HG03280 (cell line): Measurements from ENCODE around the gene RPL37A.

Source experiments
- ATAC-seq: cut with Tn5 transposase; IDR thresholded peaks from one replicate; pipeline ENCODE4 v1.9.1; 2021; ENCODE audit warnings: mild to moderate bottlenecking, moderate library complexity; ENCODE audit not compliant: unreplicated experiment

RPL37A gene

GRCh38 chr2:216498379-216499352, at the start of gene RPL37A:
RPL37A (plus strand) TSS chr2:216498844; CDS start chr2:216498875, 31 bp downstream.
- peak; percentile 96 for ATAC-seq

- no peak for ATAC-seq
Measured at GRCh38 chr2:216450346-216450745, 48.3 kb upstream of the RPL37A start.

GRCh38 chr2:216450784-216451183, 47.9 kb upstream of the RPL37A start:
- ATAC-seq: no peak

DNA sequence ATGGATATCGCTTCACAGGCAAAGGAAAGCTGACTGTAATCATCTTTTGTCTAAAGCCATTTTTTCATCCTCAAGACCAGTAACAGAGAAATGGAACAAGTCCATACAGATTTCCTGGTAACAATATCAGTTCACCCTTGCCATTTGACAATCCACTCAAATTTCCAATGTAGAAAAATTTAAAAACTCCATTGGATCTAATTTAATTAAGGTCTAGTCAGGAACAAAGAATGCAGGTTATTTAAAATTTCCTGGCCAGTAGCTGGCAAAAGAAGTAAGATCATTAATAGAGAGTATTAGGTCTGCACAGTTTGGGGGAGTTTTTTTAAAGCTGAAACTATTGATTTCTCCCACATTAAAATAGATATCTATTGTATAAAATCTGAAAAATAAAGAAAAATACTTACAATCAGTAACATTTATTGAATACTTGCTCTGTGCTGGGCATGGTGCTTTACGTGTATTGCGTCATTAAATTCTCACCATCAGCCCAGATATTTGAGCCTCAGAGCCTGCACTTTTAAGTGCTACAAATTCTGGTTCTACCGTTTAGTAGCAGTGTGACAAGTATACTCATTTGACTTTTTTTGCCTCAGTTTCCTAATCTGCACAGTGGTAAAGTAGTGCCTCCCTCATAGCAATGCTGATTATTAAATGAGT, 44.6 kb upstream of the RPL37A start:
- no peak for ATAC-seq

DNA sequence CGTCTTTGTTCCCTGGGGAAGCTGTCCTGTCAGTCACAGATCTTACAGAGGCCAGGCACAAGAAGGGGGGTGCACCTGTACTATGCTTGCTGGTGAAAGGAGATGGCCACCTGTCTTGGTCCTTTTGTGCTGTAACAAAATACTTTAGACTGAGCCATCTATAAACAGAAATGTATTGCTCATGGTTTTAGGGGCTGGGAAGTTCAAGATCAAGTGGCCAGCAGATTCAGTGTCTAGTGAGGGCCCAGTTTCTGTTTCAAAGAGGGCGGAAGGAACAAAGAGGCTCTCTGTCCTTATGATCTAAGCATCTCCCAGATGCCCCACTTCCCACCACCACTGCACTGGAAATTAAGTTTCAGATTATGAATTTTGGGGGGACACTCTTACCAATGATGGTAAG, 35.5 kb upstream of the RPL37A start:
- no peak for ATAC-seq

DNA sequence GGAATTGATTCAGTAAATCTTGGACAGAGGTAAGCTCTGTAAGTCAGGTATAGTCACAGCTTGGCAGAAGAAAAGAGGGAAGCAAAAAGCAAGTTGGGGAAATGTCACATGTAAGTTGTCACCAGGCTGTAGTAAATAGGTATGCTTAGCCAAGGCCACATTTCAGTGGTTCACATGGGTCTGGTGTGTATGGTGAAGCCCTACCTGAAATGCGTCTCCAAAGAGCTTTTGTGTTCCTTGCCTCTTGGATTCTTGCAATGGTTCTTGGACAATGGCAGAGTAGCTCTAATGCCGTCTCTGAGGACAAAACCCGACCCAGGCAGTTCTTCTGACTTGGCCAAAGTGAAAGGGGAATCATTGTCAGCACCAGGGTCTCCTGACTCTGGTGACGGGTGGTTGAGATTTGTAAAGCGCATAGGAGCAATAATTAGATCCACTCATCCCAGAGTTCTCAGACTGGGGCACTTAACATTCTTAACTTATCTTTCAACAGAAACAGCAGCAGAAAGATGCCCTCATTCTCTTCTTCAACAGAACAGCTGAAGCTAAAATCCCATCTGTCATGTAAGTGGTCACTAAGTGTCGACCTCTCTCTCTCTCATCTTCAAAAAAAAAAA, 34.4 kb upstream of the RPL37A start:
- no peak for ATAC-seq

- no peak for ATAC-seq
Measured at GRCh38 chr2:216465579-216466195, 33.0 kb upstream of the RPL37A start.

DNA sequence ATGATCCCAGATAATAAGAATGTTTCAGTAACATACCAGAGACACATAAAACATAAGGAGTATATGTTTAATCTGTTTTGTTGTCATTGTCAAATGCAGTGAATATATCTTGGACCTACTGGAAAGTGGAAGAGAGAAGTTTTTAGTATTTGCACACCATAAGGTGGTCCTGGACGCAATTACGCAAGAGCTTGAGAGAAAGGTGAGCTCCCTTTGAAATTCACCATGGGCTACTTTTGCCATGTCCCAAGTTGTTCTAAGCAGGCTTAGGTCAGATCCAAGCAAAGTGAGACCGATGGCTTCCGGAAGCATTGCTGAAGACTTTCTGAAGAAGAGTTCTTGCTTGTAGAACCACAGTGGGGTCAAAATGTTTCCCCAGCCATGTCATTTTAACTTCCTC, 30.8 kb upstream of the RPL37A start:
- no peak for ATAC-seq

GRCh38 chr2:216469661-216470060, 29.0 kb upstream of the RPL37A start:
- no peak for ATAC-seq

DNA sequence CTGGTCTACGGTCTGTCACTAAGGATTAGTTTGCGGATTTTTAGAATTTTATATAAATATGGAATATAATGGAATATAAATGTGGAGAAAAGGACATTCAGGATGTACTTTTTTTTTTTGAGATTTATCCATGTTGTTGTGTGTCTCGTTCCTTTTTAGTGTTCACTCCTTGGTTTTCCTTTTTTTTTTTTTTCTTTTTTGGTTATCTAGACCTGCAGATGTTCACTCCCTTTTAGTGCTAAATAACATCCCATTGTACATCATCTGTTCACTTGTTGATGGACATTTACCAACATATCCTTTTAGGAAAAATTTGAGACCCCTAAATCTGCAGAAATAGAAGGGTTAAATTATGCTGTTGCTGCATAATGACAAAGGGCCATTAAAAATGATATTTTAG, 25.5 kb upstream of the RPL37A start:
- no peak for ATAC-seq

DNA sequence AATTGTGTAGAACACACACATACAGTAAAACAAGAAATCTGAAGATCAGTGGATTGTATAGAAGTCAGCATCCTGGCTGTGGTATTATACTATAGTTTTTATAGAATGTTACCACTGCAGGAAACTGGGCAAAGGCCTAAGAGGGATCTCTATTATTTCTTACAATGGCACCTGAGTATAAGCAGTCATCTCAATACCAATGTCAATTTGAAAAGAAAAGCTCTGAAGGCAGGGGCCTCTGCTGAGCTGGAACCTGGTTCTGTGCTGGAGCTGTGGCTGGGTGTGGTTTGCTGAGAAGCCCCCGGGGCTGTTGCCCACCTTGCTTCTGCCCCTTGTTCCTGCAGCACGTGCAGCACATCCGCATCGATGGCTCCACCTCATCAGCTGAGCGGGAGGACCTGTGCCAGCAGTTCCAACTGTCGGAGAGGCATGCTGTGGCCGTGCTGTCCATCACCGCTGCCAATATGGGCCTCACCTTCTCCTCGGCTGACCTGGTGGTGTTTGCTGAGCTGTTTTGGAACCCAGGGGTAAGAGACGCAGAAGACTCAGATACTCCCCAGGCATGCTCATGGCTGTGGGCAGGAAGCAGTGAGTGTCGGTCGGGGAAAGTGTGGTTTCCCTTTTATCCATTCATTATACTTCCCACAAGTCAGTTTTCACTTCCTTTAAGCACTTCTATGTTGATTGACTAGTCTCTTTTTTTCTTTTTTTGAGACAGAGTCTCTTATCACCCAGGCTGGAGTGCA, 23.5 kb upstream of the RPL37A start:
- ATAC-seq: no peak

- ATAC-seq: no peak
Measured at GRCh38 chr2:216475767-216476166, 22.9 kb upstream of the RPL37A start.

DNA sequence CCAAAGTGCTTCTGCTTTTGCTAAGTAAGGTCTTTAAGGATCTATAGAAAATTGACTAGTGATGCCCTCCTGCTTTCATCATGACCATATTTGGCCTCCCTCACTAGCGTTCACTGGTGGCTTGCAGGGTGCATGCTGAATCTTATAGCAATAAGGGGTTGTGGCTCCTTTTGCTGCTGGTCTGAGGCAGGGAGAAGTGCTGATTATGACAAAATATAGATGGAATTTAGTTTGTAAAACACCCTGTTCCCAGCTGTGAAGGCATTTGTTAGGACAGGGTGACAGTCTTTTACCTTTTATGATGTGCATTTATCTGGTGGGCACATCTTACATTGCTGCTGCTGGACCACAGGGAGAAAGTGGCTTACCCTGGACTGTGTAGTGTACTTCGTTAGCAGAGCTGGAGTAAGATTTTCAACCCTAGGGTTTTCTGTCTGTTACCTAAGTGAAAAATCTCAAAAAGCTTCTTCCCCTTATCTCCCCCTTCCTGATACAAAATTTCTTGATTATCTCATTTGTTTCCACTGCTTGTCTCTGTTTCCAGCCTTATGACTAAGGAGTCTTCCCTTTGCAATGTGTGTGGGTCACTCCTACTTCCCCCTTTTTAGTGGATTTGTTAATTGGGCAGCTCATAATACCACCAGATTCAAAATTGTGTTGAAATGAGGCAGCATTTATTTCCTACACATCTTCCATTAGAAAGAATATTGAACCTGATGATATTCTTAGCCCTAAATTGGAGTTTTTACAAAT, 21.2 kb upstream of the RPL37A start:
- ATAC-seq: no peak

DNA sequence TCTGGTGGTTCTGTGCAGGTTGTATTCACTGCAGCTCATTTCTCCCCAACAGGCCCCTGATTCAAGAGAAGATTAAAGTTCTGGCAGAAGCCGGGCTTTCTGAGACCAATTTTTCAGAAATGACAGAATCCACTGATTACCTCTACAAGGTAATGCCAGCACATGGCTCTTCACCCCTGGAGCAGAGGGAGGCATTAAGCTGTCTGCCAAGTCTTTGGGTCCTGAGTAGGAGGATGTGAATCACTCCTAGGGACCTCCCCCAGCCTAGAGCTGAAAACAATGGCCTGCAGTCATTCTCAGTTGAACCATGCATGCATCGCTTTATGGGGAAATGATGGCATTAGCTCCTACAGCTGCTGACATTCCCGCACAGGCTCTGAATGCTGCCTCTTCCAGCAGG, 20.5 kb upstream of the RPL37A start:
- ATAC-seq: no peak

DNA sequence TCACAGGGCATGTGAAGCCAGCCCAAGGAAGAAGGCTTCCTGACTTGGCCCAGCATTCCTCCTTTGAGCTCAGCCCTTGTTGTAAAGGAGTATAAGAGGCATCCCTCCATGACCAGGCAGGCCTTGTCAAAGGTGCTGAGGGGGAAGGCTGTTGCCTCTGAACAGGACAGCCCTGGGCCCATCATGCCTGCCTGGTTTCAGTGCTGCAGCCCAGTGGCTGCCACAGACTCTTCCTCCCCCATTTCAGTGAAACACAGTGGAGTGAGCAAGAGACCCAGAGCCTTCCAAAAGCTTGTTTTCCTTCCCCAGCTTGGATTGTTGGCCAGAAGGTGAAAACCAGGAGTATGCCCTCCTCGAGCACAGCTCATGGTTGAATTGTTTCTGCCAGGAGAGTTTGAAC, 19.9 kb upstream of the RPL37A start:
- ATAC-seq: no peak

DNA sequence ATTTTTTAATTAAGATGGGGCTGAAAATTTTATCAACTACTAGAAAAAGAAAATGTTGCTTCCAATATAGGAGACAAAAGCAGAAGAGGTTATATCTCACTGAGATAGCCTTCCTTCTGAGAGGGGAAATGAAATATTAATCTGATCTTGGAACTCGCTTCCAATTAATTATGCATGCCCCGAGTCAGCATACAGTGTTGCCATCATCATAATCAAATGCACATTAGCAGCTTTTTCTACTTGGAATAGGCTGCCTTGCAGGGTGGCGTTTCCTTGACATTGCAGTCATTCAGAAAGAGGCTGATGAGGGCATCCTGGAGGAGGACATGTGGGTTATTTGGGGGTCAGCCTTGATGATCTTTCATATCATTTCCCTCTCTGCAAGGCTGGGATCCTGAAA, 18.4 kb upstream of the RPL37A start:
- no peak for ATAC-seq

GRCh38 chr2:216482640-216483039, 16.0 kb upstream of the RPL37A start:
- ATAC-seq: no peak

GRCh38 chr2:216485237-216485636, 13.4 kb upstream of the RPL37A start:
- no peak for ATAC-seq

DNA sequence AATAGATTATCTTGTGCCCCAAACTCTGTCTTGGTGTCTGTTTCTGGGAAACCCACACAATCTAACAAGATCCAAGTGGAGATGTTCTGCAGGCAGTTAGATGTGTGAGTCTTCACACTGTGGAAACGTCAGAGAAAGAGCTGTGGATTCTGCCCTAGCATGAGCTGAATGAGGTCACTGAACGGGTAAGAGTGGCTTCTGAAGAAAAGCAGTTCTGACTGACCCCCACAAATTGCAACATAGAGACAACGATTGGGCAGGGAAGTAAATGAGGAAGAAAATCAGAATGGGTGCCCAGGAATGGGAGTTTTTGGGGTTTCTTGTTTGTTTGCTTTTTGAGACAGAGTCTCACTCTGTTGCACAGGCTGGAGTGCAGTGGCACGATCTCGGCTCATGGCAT, 12.9 kb upstream of the RPL37A start:
- ATAC-seq: no peak

DNA sequence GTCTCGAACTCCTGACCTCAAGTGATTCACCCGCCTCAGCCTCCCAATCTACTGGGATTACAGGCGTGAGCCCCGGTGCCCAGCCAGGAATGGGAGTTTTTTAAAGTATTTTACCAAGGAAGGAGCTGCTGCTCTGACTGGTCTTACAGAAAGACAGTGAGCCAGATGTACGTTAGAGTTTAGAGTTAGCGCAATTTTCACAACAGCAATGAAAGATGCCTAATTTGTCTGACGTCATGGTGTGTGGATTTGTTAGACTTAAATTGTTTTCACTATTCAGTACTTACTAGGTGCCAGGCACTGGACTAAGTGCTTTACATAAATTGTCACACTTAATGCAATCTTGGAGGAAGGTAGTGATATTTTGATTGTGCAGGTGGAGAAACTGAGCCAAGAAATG, 12.4 kb upstream of the RPL37A start:
- no peak for ATAC-seq
